Occipital lobe (tissue), 3 donors: ENCODE data around the gene CCDC13. TPM values are rescaled to one million over a fixed set of nuclear protein-coding genes. Genes with fewer than 3 reads are reported as not detected.

ENCODE experiments used
- DNase-seq: peaks from one replicate; lab custom pipeline; 2025; lab: John Stamatoyannopoulos, UW
- small RNA-seq: library from RNA; depleted of rRNA; stranded (forward); fragments of <200 nt; gene quantifications from one replicate; pipeline ENCODE3, GENCODE V24; 2014
- total RNA-seq: library from RNA; depleted of rRNA; stranded (reverse); fragments of >200 nt; gene quantifications from one replicate; pipeline ENCODE4 v1.2.3, GENCODE V29; 2014

Gene CCDC13
- total RNA-seq, 1 donor from 2014 or later = 3.6 TPM

DNA sequence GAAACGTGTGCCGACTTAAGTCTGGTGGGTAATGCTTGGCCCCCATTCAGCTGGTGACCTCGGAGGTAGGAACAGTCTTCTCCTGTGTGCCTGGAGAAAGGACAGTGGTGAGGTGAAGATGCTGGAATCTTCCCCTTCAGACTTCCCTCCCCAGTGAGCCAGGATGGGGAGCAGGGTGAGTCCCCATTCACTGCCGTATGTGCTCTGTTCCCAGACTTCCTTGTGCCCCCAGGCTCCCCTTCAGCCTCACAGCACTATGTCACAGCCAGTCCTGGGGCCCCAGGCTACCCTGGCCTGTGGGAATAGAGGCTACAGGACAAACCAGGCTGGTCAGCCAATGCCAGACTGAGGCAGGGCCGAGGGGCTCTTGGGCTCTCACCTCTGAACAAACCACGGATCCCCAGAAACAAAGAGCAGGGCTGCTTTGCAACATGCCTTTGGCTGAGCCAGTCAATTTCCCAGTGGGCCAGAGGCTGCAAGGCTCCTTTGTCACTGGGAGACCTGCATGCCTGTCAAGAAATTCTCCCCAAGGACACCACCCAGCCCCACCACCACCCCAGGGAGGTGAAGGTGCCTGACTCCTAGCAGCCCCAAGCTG, 38.7 kb downstream of the CCDC13 start:
- no peak for DNase-seq

- DNase-seq = peak; percentile 58
Measured at GRCh38 chr3:42733501-42734262, 39.4 kb downstream of the CCDC13 start.

DNA sequence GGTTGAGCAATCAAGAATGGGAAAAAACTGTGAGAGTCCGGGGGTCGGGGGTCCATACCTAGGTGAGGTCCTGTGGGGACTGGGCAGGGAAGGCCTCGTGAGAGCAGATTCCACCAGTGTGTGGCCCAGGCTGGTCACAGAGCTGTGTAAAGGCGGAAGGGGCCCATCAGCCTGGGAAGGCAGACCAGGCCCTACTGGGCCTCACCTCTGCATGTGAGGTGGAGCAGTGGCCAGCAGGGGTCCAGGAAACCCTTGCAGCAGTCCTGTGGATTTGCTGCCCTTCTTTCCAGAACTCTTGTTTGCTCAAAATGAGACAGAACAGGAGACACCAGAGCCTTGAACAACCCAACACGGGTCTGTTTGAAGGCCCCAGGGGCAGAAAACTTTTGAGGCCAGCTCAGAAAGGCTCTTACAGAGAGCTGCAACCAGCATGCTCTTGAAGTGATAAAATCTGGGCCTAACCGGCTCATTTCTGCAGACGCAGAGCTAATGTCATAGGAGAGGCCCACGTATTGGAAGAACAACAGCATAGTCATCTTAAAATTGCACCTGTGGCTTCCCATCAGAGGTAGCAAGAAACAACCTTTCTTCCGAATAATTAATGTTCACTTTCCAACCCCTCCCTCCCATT, 40.1 kb downstream of the CCDC13 start:
- no peak for DNase-seq

GRCh38 chr3:42732196-42732828, 40.7 kb downstream of the CCDC13 start:
- DNase-seq = peak; percentile 77

DNA sequence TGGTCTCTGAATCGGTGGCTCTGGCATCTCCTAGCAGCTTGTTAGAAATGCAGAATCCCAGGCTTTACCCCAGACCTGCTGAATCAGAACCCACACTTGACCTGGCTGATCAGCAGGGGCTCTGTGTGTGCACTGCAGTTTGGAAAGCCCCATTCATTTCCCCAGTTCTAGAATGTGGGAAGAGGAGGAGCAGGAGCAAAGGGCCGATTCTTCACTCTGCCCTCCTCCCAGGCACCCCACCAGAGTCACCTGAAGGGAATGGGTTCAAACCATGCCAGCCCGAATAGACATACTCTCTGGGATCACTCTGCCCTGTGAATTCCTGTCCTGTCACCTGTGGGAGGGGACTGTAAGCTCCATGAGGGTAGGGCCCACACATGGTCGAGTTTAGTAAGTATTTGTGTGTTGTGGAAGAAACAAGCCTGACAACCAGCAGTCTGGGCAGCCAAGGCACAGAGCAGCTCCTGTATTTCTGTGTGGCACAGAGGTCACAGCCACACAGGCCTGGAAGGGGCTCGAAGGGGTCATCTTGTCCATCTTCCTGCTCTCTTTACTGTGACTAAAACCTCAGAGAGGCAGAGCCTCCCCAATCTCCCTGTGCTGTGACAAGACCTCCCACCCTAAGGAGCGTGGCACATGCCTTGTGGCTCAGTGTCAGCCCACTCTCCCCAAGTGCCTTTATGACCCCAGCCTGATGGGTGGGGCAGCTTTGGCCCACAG, 41.4 kb downstream of the CCDC13 start:
- DNase-seq = no peak

DNA sequence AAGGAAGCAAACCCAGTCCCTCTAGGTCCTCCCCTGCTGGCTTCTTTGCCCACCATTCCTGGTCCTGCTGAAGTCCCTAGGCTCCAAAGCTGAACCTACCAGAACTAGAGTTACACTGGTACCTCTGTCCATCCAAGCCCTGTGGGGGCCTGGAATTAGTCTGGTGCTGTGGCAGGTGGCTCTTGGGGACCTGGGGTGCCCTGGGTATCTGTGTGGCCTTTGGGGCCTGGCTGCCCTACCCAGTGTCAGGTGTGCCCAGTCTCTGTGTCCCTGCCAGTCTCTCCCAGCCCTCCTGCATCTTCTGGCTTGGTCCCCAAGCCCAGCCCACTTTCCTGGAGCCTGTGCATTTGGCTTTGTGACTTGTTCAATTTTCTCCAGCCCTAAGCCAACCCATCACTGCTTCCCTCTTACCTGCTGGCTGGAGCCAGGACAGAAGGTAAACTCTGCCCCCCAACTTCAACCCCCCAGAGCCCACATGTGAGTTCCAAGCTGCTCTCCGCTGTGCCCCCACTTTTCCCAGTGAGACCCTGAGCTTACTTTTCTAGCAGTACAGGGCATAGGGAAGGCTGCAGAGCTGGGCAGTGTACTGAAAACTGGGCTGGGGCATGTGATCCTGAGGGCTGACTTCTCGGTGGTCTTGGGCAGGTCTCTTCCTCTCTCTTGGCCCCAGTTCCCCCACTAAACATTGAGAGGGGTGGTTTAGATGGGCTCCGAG, 42.2 kb downstream of the CCDC13 start:
- no peak for DNase-seq

DNA sequence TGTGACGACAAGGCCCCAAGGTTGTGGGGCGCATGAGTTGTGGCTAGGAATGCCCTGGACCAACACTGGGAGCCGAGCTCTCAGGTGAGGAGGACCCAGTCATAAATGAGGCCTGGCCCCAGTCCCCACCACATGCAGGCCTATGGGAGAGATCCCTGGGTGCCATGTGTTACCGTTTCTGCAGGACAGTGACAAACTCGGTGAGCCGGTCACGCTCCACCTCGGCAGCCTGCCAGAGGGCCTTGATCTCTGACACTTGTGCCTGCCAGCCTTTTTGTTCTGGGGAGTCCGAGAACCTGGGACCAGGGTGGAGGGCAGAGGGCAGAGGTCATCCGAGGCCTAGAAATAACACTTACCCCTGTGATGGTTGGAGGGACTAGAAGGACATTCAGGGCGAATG, 42.8 kb downstream of the CCDC13 start:
- no peak for DNase-seq

DNA sequence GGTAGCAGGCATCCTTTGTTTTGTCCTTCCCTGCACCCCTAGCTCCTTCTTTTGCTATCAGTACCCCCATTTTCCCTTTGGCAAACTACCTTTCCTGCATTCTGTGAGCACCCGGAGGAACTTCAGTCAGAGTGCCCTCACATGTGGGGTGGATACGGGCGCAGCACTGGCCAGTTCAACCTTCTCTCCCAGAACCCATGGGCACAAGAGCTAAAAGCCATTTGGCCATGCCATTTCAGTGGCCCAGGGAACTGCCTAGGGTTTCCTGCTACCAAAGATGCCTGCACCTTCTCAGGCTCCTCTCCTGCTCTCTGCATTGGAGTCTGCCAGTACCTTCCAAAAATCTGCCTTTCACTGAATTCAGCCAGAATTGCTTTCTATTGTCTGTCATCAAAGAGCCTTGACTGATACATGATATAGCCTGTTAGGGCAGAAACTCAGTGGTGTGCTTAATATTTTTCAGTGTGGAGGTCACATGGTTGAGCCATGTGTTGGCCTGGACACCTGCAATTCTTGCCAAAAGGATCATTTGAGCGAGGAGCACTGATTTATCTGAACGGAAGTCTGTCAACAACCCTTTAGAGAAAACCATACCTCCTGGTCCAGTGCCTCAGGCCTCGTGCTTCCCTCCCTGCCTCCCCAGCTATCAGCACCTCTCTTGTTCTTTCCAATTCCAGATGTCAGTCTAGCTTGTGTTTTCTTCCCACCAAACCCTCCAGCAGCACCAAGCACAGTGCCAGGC, 43.5 kb downstream of the CCDC13 start:
- no peak for DNase-seq

- DNase-seq = no peak
Measured at GRCh38 chr3:42728668-42729364, 44.2 kb downstream of the CCDC13 start.

- DNase-seq = no peak
Measured at GRCh38 chr3:42728056-42728455, 45.0 kb downstream of the CCDC13 start.

GRCh38 chr3:42725454-42725853, 47.6 kb downstream of the CCDC13 start:
- DNase-seq = no peak

- DNase-seq = no peak
Measured at GRCh38 chr3:42723219-42723618, 49.8 kb downstream of the CCDC13 start.

Small RNA genes lying within 50 kb of the gene (small RNA-seq; reads per million reads assigned to genes)
- not detected for gene CCDC13

Other genes starting within 250 kb of the CCDC13 start
- 78.5 TPM for gene SEC22C, start 191.3 kb downstream of the CCDC13 start, total RNA-seq
- 26.4 TPM for gene SS18L2, start 182.4 kb downstream of the CCDC13 start, total RNA-seq
- 246 TPM for gene NKTR, start 172.6 kb downstream of the CCDC13 start, total RNA-seq
- 22.1 TPM for gene ZBTB47, start 119.6 kb downstream of the CCDC13 start, total RNA-seq
- not detected for gene KLHL40, start 87.7 kb downstream of the CCDC13 start, total RNA-seq
- gene HHATL, start 70.5 kb downstream of the CCDC13 start, total RNA-seq = not detected
- 117 TPM for gene HIGD1A, start 31.2 kb upstream of the CCDC13 start, total RNA-seq
- 0.16 TPM for gene ACKR2, start 36.2 kb upstream of the CCDC13 start, total RNA-seq
- not detected for gene CYP8B1, start 102.6 kb upstream of the CCDC13 start, total RNA-seq
- 20.4 TPM for gene ZNF662, start 132.9 kb upstream of the CCDC13 start, total RNA-seq
- gene GASK1A, start 206.1 kb upstream of the CCDC13 start, total RNA-seq = 8.4 TPM